A549 (cell line): ENCODE data around the gene SMARCAL1.

Source experiments
- EHMT2 ChIP-seq: fragments of 200-600 bp; sonication (generic); IDR thresholded peaks from 2 replicates; pipeline ENCODE4 v1.6.1; 2016; ENCODE audit warnings: antibody characterized with exemption, low read depth, mild to moderate bottlenecking, moderate library complexity
- EP300 ChIP-seq, 2 experiments: fragments of >200 bp; sonication (Bioruptor Twin); formaldehyde crosslinking; IDR thresholded peaks; 2 replicates in 1 of 2; 3 replicates in 1 of 2; pipeline ENCODE4 v1.6.1; 2016 to 2017
- MYC ChIP-seq: IDR thresholded peaks from 2 replicates; pipeline ENCODE4 v1.6.1; 2012; ENCODE audit warnings: mild to moderate bottlenecking, inconsistent platforms, low read length, improper control_type of control experiment, borderline replicate concordance
- POLR2AphosphoS2 ChIP-seq: conservative IDR thresholded peaks from 2 replicates; pipeline ENCODE4 v1.6.1; 2012; ENCODE audit warnings: low read length, improper control_type of control experiment, inconsistent platforms
- SREBF2 ChIP-seq: fragments of 450-650 bp; IDR thresholded peaks from 2 replicates; pipeline ENCODE4 v1.6.1; 2014; ENCODE audit warnings: mild to moderate bottlenecking, moderate library complexity
- ZFP36 ChIP-seq: fragments of 450-650 bp; IDR thresholded peaks from 2 replicates; pipeline ENCODE4 v1.6.1; 2014; ENCODE audit warnings: borderline replicate concordance; ENCODE audit not compliant: partially characterized antibody
- TF ChIP-seq, protein P1 (sequence below): fragments of >200 bp; sonication (Bioruptor Twin); formaldehyde crosslinking; IDR thresholded peaks from 3 replicates; pipeline ENCODE4 v1.5.1; 2016
- TF ChIP-seq, protein P2 (sequence below): fragments of >200 bp; sonication (Bioruptor Twin); formaldehyde crosslinking; IDR thresholded peaks from 3 replicates; pipeline ENCODE4 v1.6.1; 2016

- no peak for TF ChIP-seq SREBF2
- no peak for TF ChIP-seq MYC
- no peak for TF ChIP-seq EHMT2
- TF ChIP-seq, protein P1, sequence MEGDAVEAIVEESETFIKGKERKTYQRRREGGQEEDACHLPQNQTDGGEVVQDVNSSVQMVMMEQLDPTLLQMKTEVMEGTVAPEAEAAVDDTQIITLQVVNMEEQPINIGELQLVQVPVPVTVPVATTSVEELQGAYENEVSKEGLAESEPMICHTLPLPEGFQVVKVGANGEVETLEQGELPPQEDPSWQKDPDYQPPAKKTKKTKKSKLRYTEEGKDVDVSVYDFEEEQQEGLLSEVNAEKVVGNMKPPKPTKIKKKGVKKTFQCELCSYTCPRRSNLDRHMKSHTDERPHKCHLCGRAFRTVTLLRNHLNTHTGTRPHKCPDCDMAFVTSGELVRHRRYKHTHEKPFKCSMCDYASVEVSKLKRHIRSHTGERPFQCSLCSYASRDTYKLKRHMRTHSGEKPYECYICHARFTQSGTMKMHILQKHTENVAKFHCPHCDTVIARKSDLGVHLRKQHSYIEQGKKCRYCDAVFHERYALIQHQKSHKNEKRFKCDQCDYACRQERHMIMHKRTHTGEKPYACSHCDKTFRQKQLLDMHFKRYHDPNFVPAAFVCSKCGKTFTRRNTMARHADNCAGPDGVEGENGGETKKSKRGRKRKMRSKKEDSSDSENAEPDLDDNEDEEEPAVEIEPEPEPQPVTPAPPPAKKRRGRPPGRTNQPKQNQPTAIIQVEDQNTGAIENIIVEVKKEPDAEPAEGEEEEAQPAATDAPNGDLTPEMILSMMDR = no peak
- TF ChIP-seq POLR2AphosphoS2 = no peak
- TF ChIP-seq ZFP36 = no peak
- TF ChIP-seq, protein P2, sequence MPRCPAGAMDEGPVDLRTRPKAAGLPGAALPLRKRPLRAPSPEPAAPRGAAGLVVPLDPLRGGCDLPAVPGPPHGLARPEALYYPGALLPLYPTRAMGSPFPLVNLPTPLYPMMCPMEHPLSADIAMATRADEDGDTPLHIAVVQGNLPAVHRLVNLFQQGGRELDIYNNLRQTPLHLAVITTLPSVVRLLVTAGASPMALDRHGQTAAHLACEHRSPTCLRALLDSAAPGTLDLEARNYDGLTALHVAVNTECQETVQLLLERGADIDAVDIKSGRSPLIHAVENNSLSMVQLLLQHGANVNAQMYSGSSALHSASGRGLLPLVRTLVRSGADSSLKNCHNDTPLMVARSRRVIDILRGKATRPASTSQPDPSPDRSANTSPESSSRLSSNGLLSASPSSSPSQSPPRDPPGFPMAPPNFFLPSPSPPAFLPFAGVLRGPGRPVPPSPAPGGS = no peak
- no peak for TF ChIP-seq EP300 (IDR thresholded peaks at IDR 0.05)
Observed at GRCh38 chr2:216473187-216473586, 60.9 kb downstream of the SMARCAL1 start.
